ENCODE data around the gene SLC6A17.
A peak's percentile ranks its signal among the peaks of the same experiment; 100 is the strongest.

The SLC6A17 gene

GRCh38 chr1:110208916-110209645 lies 58.8 kb downstream of the SLC6A17 start:
- no peak for DNase-seq (ENCODE audit: low spot score)
- Histone ChIP-seq H3K9me3 (ENCODE audit: severe bottlenecking) (no peaks in the 10 kb centered on the region), H3K4me1 (ENCODE audit: insufficient read depth, poor library complexity, severe bottlenecking) (no peaks in the 10 kb centered on the region), H3K36me3 (ENCODE audit: low read depth) (no peaks in the 10 kb centered on the region), H3K27ac (ENCODE audit: poor library complexity, severe bottlenecking) (no peak overlapping the region), H3K4me3 (ENCODE audit: severe bottlenecking) (no peak overlapping the region), H3K27me3 (ENCODE audit: insufficient read depth, poor library complexity, severe bottlenecking) (peaks cover 10% of the 10 kb centered on the region)
- ATAC-seq (ENCODE audit: low read depth): no peak
- TF ChIP-seq CTCF (IDR thresholded peaks at IDR 0.05; ENCODE audit: poor library complexity, severe bottlenecking): no peak

- Histone ChIP-seq H3K4me3 (ENCODE audit: severe bottlenecking) (peak within 1 kb of the TSS; percentile 83), H3K27ac (ENCODE audit: poor library complexity, severe bottlenecking) (no peak within 1 kb of the TSS), H3K27me3 (ENCODE audit: insufficient read depth, poor library complexity, severe bottlenecking) (peaks cover 10% of the 10 kb centered on the region), H3K4me1 (ENCODE audit: insufficient read depth, poor library complexity, severe bottlenecking) (no peaks in the 10 kb centered on the region), H3K36me3 (ENCODE audit: low read depth) (no peaks in the 10 kb centered on the region), H3K9me3 (ENCODE audit: severe bottlenecking) (no peaks in the 10 kb centered on the region)
- no peak for TF ChIP-seq CTCF (IDR thresholded peaks at IDR 0.05; ENCODE audit: poor library complexity, severe bottlenecking)
- no peak for DNase-seq (ENCODE audit: low spot score)
- peak; percentile 77 for ATAC-seq (ENCODE audit: low read depth)
These were observed 59.7 kb downstream of the SLC6A17 start, which contains the start of gene KCNC4 for GRCh38 chr1:110209715-110210603. TSS of gene KCNC4 (plus strand) at chr1:110210314. CDS start at chr1:110211500, 1,186 bp downstream.

- no peaks in the 10 kb centered on the region for H3K9me3 ChIP-seq (ENCODE audit: severe bottlenecking)
- H3K4me3 ChIP-seq (ENCODE audit: severe bottlenecking): peak overlapping the region; percentile 83
- H3K27ac ChIP-seq (ENCODE audit: poor library complexity, severe bottlenecking): no peak overlapping the region
- no peak for DNase-seq (ENCODE audit: low spot score)
- peaks cover 10% of the 10 kb centered on the region for H3K27me3 ChIP-seq (ENCODE audit: insufficient read depth, poor library complexity, severe bottlenecking)
- no peaks in the 10 kb centered on the region for H3K4me1 ChIP-seq (ENCODE audit: insufficient read depth, poor library complexity, severe bottlenecking)
- ATAC-seq (ENCODE audit: low read depth): peak; percentile 26
- no peak for TF ChIP-seq CTCF (IDR thresholded peaks at IDR 0.05; ENCODE audit: poor library complexity, severe bottlenecking)
- no peaks in the 10 kb centered on the region for H3K36me3 ChIP-seq (ENCODE audit: low read depth)
These were observed 60.6 kb downstream of the SLC6A17 start for GRCh38 chr1:110210604-110211495.

- Histone ChIP-seq H3K4me1 (ENCODE audit: insufficient read depth, poor library complexity, severe bottlenecking) (no peaks in the 10 kb centered on the region), H3K27ac (ENCODE audit: poor library complexity, severe bottlenecking) (no peak overlapping the region), H3K4me3 (ENCODE audit: severe bottlenecking) (peak overlapping the region; percentile 83), H3K9me3 (ENCODE audit: severe bottlenecking) (no peaks in the 10 kb centered on the region), H3K36me3 (ENCODE audit: low read depth) (no peaks in the 10 kb centered on the region), H3K27me3 (ENCODE audit: insufficient read depth, poor library complexity, severe bottlenecking) (peaks cover 10% of the 10 kb centered on the region)
- TF ChIP-seq CTCF (IDR thresholded peaks at IDR 0.05; ENCODE audit: poor library complexity, severe bottlenecking): no peak
- DNase-seq (ENCODE audit: low spot score) (no peak), ATAC-seq (ENCODE audit: low read depth) (no peak)
These were observed 61.3 kb downstream of the SLC6A17 start for GRCh38 chr1:110211496-110212168.

Measured in RWPE2 (cell line).